Effector memory CD8-positive, alpha-beta T cell (primary cell): Measurements from ENCODE around the gene KIF5C.

Experiments
- ATAC-seq: fragments of 150-1000 bp; cut with Tn5 transposase; replicated peaks from 2 replicates; pipeline ENCODE4 v1.10.0; 2021; ENCODE audit warnings: mild to moderate bottlenecking, moderate library complexity
- DNase-seq, 3 experiments: peaks; one replicate each; pipeline ENCODE4 v3.0.0; 2021
- H3K27ac Mint-ChIP-seq, 2 donors: one replicate each; pipeline ENCODE4 v1.8.0; 2022; ENCODE audit warnings: mild to moderate bottlenecking in 2 of 2, mixed read lengths in 2 of 2, moderate library complexity in 2 of 2
- H3K27me3 Mint-ChIP-seq, 2 donors: one replicate each; pipeline ENCODE4 v1.8.0; 2022; ENCODE audit warnings: mixed read lengths in 2 of 2
- H3K36me3 Mint-ChIP-seq: one replicate; pipeline ENCODE4 v1.8.0; 2022; ENCODE audit warnings: mild to moderate bottlenecking, moderate library complexity, mixed read lengths; ENCODE audit not compliant: insufficient read depth
- H3K4me1 Mint-ChIP-seq, 2 donors: one replicate each; pipeline ENCODE4 v1.8.0; 2022; ENCODE audit warnings: low read depth in 2 of 2, mixed read lengths in 2 of 2
- H3K4me3 Mint-ChIP-seq, 2 donors: one replicate each; pipeline ENCODE4 v1.8.0; 2022; ENCODE audit warnings: mild to moderate bottlenecking in 2 of 2, mixed read lengths in 2 of 2, moderate library complexity in 2 of 2
- H3K9me3 Mint-ChIP-seq, 2 donors: one replicate each; pipeline ENCODE4 v1.8.0; 2022; ENCODE audit warnings: mixed read lengths in 2 of 2

Gene KIF5C

DNA sequence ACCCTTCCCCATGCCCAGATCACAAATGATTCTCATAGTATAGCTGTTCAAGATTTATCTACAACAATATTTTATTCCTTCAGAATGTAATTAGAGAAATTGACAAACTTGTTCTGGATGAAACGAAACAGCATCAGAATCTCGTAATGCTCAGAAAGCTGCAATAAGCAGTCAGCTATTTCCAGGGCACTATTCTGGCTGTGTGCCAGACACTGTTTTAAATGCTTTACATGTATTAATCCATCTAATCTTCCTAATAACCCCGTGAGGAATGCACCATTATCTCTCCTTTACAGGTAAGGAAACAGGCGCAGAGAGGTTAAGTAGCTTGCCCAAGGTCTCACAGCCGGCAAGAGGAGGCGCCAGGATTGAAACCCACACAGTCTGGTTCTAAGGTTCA lies 153.3 kb downstream of the KIF5C start:
- ATAC-seq (no peak), DNase-seq (no peak)
- H3K36me3 Mint-ChIP-seq = no peaks in the 10 kb centered on the region
- H3K4me1 Mint-ChIP-seq = peaks cover 0 to 4% of the 10 kb centered on the region in 2 donors
- no peak overlapping the region for H3K27ac Mint-ChIP-seq
- H3K9me3 Mint-ChIP-seq = no peaks in the 10 kb centered on the region
- H3K4me3 Mint-ChIP-seq = no peak overlapping the region
- peaks cover 2 to 19% of the 10 kb centered on the region in 2 donors for H3K27me3 Mint-ChIP-seq

DNA sequence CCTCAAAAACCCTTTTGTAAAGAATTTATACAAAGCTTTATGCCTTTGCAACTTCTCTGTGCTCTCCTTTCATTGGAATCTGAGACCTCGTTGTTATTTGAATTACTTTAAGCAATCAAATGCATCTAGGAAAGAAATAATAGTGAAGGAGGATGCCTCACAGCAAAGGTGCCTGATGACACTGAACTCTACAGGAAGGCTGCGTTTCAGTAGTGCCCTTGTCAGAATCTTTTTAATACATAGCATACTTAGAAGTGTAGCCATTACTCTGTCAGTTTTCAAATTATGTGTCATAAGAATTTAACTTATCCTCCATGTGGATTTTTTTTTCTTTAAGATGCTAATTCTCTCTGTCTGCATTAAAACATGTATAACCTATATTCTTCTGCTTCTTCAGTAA lies 153.9 kb downstream of the KIF5C start:
- no peak for DNase-seq

DNA sequence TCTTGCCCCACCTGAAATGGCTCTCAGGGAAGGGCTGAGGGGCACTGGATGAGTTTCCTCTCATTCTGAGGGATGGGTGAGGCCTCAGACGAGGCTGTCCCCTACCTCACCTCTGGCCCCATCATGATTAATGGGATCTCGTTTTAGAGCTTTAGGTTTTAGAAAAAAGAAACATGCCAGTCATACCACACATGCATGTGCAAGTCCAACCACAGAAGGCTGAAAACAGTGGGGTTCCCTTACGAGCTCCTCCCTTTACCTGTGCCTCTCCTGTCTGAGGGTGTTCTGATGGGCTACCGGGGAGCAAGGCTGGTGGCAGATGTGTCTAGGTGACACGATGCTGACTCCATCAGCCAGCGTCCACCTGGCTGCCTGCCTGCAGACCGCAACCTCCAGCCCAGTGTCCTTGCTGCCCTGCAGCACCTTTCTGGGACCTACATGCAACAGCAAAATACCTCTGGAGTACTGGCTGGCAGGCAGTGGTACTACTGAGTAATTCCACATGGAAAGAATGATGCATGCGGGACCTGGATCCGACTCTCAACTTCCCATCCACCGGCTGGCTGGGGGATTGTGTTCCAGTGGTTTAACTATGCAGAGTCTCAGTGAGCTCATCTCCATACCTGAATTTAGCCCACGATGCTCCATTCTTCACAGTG lies 154.4 kb downstream of the KIF5C start:
- Mint-ChIP-seq H3K4me1 (peaks cover 0 to 4% of the 10 kb centered on the region in 2 donors), H3K36me3 (no peaks in the 10 kb centered on the region), H3K27ac (peak overlapping the region in 1 of 2 donors; percentile 62), H3K9me3 (no peaks in the 10 kb centered on the region), H3K4me3 (no peak overlapping the region), H3K27me3 (peaks cover 9 to 25% of the 10 kb centered on the region in 2 donors)
- DNase-seq (no peak), ATAC-seq (no peak)

More for the DNA sequence above, 153.9 kb downstream of the KIF5C start:
- no peak overlapping the region for H3K4me3 Mint-ChIP-seq
- peak overlapping the region in 1 of 2 donors; percentile 62 for H3K27ac Mint-ChIP-seq
- H3K9me3 Mint-ChIP-seq = no peaks in the 10 kb centered on the region
- H3K4me1 Mint-ChIP-seq = peaks cover 0 to 4% of the 10 kb centered on the region in 2 donors
- no peak for ATAC-seq
- H3K36me3 Mint-ChIP-seq = no peaks in the 10 kb centered on the region
- H3K27me3 Mint-ChIP-seq = peaks cover 7 to 24% of the 10 kb centered on the region in 2 donors

DNA sequence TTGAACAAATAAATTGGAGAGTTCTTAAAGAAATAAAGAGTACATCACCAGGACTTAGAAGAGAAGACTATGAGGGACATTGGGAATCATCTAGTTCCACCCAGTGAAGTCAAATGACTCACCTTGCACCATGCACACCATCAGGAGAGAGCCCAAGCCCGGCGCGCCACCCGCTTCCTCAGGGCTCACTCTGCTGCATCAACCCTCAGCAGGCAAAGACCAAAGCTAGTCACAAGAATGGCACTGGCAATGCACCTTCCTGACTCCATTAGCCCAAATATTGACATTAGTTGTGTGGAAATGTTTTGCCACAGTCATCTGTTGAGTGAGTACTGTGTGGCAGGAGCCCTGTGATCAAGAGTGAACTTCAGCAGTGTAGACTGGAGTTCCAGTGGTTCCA lies 156.4 kb downstream of the KIF5C start:
- ATAC-seq (no peak), DNase-seq (no peak)
- no peak overlapping the region for H3K27ac Mint-ChIP-seq

DNA sequence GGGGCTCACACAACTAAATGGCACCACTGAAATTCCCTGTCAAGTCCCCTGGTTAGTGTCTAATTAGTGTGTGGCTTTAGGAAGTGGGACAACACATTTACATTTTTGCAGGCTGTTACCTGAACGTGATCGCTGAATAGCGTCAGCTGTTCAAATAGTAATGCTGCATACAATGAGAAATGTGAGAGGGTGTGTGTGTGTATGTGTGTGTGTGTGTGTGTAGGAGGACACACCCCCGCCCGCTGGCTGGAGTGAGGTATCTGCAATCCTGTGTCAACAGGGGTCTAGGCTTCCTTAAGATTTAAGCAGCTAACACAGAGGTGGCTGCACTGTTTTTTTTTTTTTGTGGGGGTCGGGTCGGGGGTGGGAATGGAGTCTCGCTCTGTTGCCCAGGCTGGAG lies 158.7 kb downstream of the KIF5C start:
- H3K9me3 Mint-ChIP-seq = no peaks in the 10 kb centered on the region
- H3K27ac Mint-ChIP-seq = no peak overlapping the region
- ATAC-seq = no peak
- DNase-seq = no peak
- H3K36me3 Mint-ChIP-seq = no peaks in the 10 kb centered on the region
- H3K4me3 Mint-ChIP-seq = no peak overlapping the region
- H3K4me1 Mint-ChIP-seq = peaks cover 0 to 6% of the 10 kb centered on the region in 2 donors
- H3K27me3 Mint-ChIP-seq = peaks cover 34 to 45% of the 10 kb centered on the region in 2 donors

More for the DNA sequence above, 156.4 kb downstream of the KIF5C start:
- Mint-ChIP-seq H3K4me1 (peaks cover 0 to 4% of the 10 kb centered on the region in 2 donors), H3K36me3 (no peaks in the 10 kb centered on the region), H3K9me3 (no peaks in the 10 kb centered on the region), H3K4me3 (no peak overlapping the region), H3K27me3 (peaks cover 14 to 28% of the 10 kb centered on the region in 2 donors)

DNA sequence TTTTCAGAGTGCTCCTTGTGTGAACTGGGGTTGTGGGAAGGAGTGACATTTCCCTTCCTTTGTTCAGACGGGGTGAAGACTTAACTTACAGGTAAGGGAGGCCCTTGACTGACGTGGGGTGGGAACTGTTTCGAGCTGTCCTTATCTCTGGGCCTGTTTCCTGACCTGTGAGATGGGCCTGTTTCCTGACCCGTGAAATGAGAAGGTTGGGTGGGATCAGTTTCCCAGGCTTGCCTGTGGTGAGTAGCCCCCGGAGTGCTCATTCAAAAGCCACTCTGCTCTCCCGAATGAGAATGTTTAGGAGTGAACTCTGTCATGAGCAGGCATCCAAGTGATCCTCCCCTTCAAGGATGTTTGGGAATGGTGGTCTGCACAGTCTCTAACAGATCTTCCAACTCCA lies 159.4 kb downstream of the KIF5C start:
- DNase-seq (no peak), ATAC-seq (no peak)
- peaks cover 0 to 6% of the 10 kb centered on the region in 2 donors for H3K4me1 Mint-ChIP-seq
- H3K4me3 Mint-ChIP-seq = no peak overlapping the region
- no peak overlapping the region for H3K27ac Mint-ChIP-seq
- H3K36me3 Mint-ChIP-seq = no peaks in the 10 kb centered on the region
- H3K9me3 Mint-ChIP-seq = no peaks in the 10 kb centered on the region
- H3K27me3 Mint-ChIP-seq = peaks cover 40 to 45% of the 10 kb centered on the region in 2 donors

DNA sequence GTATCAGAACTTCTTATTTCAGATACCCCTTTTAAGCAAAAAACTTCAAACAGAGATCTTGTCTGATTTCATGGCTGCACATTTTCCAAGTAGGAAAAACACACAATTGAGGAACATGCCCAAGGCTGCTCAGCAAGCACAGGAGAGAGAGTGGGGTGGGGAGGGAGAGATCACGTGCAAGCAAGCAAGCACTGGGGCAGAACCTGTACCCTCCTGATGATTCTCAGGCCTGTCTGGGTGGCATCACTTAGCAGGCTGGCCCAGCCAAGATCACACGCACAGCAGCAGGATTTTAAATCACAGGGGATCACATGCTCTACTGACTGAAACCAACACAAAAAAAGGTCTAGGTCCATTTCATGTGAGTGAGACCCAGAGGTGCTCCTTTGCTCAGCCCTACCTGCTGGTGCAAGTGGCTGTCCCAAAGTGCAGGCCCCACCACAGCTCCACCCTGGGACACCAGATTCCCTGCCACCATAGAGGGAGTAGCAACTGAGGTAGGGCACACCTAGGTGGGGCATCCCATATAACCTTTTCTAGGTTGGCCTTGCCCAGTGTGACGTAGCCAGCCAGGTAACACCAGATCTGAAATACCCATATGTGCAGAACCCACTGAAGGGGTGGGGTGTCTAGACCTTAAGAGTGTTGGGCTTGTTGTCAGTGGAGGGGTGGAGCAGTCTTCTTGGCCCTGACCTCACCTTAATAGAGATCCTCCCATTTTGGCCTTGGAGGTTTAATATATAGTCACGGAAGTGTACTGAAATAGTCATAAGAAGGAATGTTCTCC lies 161.7 kb downstream of the KIF5C start:
- ATAC-seq = no peak
- peaks cover 46 to 63% of the 10 kb centered on the region in 2 donors for H3K27me3 Mint-ChIP-seq
- no peak overlapping the region for H3K27ac Mint-ChIP-seq

DNA sequence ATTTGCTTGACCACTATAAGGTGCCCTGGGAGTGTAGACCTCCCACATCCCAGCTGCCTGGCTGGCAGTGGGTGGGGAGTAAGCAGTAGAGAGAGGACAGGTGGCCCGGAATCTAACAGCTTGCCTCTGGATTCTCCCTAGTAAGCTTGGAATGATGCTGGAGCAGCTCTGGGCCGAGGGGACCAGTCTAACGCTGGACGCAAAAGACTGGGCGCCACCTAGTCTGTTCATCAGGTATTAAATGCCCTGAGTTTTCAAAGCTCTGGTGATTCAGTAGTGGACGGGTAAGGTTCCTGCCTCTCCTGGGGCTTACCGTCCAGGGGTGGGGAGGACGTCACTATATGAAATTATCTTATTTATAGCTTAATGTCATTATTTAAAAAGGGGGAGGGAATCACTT lies 162.8 kb downstream of the KIF5C start:
- H3K9me3 Mint-ChIP-seq = no peaks in the 10 kb centered on the region
- peak overlapping the region in 1 of 2 donors; percentile 10 for H3K4me3 Mint-ChIP-seq
- peaks cover 43 to 65% of the 10 kb centered on the region in 2 donors for H3K27me3 Mint-ChIP-seq
- no peak for ATAC-seq
- H3K36me3 Mint-ChIP-seq = no peaks in the 10 kb centered on the region
- peaks cover 0 to 2% of the 10 kb centered on the region in 2 donors for H3K4me1 Mint-ChIP-seq
- no peak for DNase-seq
- no peak overlapping the region for H3K27ac Mint-ChIP-seq

More for the DNA sequence above, 161.7 kb downstream of the KIF5C start:
- Mint-ChIP-seq H3K4me1 (peaks cover 0 to 6% of the 10 kb centered on the region in 2 donors), H3K9me3 (no peaks in the 10 kb centered on the region), H3K36me3 (no peaks in the 10 kb centered on the region), H3K4me3 (no peak overlapping the region)
- no peak for DNase-seq

DNA sequence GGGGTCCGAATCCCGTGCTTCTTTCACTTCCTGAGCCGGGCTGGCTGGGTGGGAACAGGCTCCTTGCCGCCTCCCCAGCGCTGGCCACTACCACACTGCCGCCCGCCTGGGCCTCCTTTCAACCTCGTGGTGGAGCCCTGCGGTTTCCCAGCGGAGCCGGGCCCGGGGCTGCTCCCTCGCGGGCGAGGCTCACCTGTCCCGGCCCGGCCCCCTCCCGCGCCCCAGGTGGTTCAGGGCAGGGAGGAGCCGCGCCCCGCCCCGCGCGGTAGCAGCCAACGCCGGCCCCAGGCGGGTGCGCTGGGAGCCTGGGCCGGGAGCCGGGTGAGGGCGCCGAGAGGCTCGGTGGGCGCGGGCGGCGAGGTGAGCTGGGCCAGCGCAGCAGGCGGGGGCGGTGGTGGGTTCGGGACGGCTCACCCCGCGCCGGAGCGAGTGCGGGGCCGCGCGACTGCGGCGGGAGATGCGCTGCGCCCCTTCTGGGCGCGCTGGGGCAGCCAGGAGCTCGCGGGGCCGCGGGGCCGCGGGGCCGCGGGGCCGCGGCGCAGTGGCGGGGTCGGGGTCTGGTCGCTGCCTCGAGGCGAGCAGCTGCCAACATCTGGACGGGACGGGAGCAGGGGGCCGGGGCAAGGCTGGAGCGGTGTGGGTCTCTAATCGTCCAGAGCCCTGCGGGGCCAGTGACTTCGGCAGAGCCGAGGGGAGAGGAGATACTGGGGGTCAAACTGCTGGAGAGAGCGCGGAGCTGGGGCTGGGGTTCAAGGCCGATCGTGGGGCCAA lies 163.6 kb downstream of the KIF5C start, which contains the start of gene LYPD6B:
Gene LYPD6B, plus strand, starts transcription at position 258 of the 771 bp plus-strand sequence. CDS start 92,250 bp downstream, outside the sequence.
- ATAC-seq (peak; percentile 51), DNase-seq (no peak)
- Mint-ChIP-seq H3K4me3 (peak within 1 kb of the TSS in 1 of 2 donors; percentile 48), H3K4me1 (peaks cover 0 to 2% of the 10 kb centered on the region in 2 donors), H3K36me3 (no peaks in the 10 kb centered on the region), H3K27me3 (peaks cover 38 to 61% of the 10 kb centered on the region in 2 donors), H3K9me3 (no peaks in the 10 kb centered on the region), H3K27ac (no peak within 1 kb of the TSS)

DNA sequence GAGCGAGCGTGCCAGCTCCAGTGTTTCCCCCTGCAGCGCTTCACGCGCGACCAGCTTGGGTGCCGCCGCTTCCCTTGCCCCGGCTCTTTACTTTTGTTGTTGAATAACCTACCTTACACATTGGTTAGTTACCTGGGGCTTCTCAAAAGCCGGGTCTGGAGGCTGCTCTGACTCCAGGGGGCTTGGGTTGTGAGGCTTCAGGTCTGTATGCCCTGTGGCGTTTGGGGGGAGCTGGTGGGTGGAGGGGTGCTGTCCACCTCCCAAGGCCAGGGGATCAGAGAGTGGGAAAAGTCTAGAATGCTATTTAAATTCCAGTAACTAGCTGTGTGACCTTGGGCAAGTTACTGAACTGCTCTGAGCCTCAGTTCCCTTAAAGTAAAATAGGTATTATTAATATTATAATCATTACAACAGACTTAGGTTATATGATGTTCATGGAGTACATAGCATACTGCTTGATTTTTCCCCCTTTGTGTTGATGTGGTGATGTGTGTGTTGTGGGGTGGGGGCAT lies 164.2 kb downstream of the KIF5C start:
- no peak for DNase-seq
- no peaks in the 10 kb centered on the region for H3K9me3 Mint-ChIP-seq
- H3K4me3 Mint-ChIP-seq = peak overlapping the region in 1 of 2 donors; percentile 48
- no peak overlapping the region for H3K27ac Mint-ChIP-seq
- H3K4me1 Mint-ChIP-seq = peaks cover 0 to 2% of the 10 kb centered on the region in 2 donors
- peaks cover 35 to 56% of the 10 kb centered on the region in 2 donors for H3K27me3 Mint-ChIP-seq
- no peak for ATAC-seq
- H3K36me3 Mint-ChIP-seq = no peaks in the 10 kb centered on the region

DNA sequence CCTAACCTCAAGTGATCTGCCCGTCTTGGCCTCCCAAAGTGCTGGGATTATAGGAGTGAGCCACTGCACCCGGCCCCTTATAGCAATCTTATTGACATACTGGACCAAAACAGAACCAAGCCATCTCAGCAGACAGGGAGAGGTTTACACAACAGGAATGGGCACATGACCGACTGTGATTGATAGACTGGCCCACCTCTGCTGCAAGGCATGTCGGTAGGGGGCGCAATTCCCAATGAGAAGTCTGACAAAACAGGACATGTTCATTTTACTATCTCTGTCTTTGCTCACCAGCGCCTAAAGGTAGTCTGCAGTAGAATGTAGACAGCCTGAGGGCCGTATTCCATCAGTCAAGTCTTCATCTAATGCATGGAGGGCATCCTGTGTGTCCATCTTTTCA lies 165.4 kb downstream of the KIF5C start:
- H3K4me1 Mint-ChIP-seq = peaks cover 0 to 2% of the 10 kb centered on the region in 2 donors
- H3K27ac Mint-ChIP-seq = no peak overlapping the region
- H3K27me3 Mint-ChIP-seq = peaks cover 35 to 56% of the 10 kb centered on the region in 2 donors
- DNase-seq = peak; percentile 5 to 35 (median 22)
- no peaks in the 10 kb centered on the region for H3K36me3 Mint-ChIP-seq
- no peak for ATAC-seq
- no peak overlapping the region for H3K4me3 Mint-ChIP-seq
- no peaks in the 10 kb centered on the region for H3K9me3 Mint-ChIP-seq

DNA sequence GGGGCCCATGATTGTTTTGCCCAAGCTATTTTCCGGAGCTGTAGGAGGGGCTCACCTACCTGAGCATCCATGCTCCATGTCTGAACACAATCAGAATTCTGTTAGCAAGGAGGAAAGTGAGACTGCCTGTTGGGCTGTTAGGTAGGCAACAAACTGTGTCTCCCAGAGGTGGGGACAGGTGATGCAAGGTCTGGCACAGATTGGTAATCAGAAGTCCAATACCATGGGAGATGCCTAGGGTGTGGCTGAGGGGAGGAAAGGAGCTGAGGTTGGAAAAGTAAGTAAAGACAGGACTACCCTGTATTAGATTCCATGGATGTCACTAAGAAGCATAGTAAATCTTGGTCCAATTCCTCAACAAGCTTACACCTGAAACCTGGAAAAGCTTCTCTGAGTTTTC lies 166.5 kb downstream of the KIF5C start:
- Mint-ChIP-seq H3K27ac (no peak overlapping the region), H3K9me3 (peaks cover 0 to 2% of the 10 kb centered on the region in 2 donors), H3K36me3 (no peaks in the 10 kb centered on the region), H3K27me3 (peaks cover 31 to 50% of the 10 kb centered on the region in 2 donors), H3K4me1 (peaks cover 0 to 2% of the 10 kb centered on the region in 2 donors), H3K4me3 (no peak overlapping the region)
- DNase-seq (no peak), ATAC-seq (no peak)

DNA sequence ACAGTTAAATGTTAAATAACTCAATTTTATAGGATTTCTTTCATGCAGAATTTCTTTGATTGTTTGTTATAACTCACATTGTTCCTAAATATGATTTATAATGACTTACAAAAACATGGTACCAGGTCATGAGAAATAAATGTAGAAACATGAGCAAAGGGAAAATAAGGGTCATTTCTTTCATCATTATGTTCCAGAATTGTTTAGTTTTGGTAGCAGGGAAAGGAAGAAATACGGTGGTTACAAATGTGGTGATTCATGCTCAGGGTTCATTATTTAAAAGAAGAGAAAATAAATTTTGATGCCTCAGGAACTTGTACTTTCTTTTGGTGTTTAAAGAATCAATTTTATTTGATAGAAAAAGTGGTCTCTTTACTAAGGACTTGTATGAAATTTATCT lies 167.9 kb downstream of the KIF5C start:
- ATAC-seq (no peak), DNase-seq (no peak)
- peaks cover 6% of the 10 kb centered on the region in 2 donors for H3K9me3 Mint-ChIP-seq
- no peak overlapping the region for H3K4me3 Mint-ChIP-seq
- H3K27me3 Mint-ChIP-seq = peaks cover 28 to 36% of the 10 kb centered on the region in 2 donors
- H3K4me1 Mint-ChIP-seq = peaks cover 0 to 2% of the 10 kb centered on the region in 2 donors
- no peak overlapping the region for H3K27ac Mint-ChIP-seq
- no peaks in the 10 kb centered on the region for H3K36me3 Mint-ChIP-seq
